PFSK-1 (cell line): ENCODE measurements around the gene GNG4.

Experiments used
- FOXP2 ChIP-seq: optimal IDR thresholded peaks from 2 replicates; pipeline ENCODE3; 2011; ENCODE audit warnings: borderline replicate concordance, control low read depth, inconsistent platforms; ENCODE audit not compliant: insufficient read depth; ENCODE audit errors: extremely low read length, extremely low read depth
- POLR2AphosphoS5 ChIP-seq: IDR thresholded peaks from 2 replicates; pipeline ENCODE4 v1.6.1; 2012; ENCODE audit warnings: low read depth, mild to moderate bottlenecking, control low read depth, low read length, moderate library complexity
- REST ChIP-seq, 2 experiments: IDR thresholded peaks; 2 replicates each; pipeline versions ENCODE4 v1.6.1 to v1.8.0; 2011 to 2012; ENCODE audit warnings: low read depth in 2 of 2, low read length in 2 of 2, control low read depth in 1 of 2, inconsistent platforms in 1 of 2, mild to moderate bottlenecking in 1 of 2, moderate library complexity in 1 of 2; ENCODE audit not compliant: insufficient read depth in 1 of 2
- SIN3A ChIP-seq: IDR thresholded peaks from 2 replicates; pipeline ENCODE4 v1.6.1; 2012; ENCODE audit warnings: mild to moderate bottlenecking, low read length, moderate library complexity, borderline replicate concordance; ENCODE audit not compliant: insufficient read depth
- TAF1 ChIP-seq: IDR thresholded peaks from 2 replicates; pipeline ENCODE4 v1.6.1; 2012; ENCODE audit warnings: low read length, control low read depth, borderline replicate concordance; ENCODE audit not compliant: insufficient read depth

GRCh38 chr1:235552146-235552716 lies 97.4 kb downstream of the GNG4 start:
- TF ChIP-seq TAF1 (no peak), POLR2AphosphoS5 (no peak), REST (IDR thresholded peaks at IDR 0.05; ENCODE audit: insufficient read depth in 1 of 2, low read depth in 2 of 2, low read length in 2 of 2) (no peak), SIN3A (no peak), FOXP2 (no peak)
